HG03066 (cell line): Measurements from ENCODE around the gene UPK3BL2.
"Not testable (repeated sequence)": the region's sequence is repeated elsewhere in the genome, so short reads cannot be mapped to it uniquely, and the experiment has no call there.

ENCODE experiments used
- ATAC-seq: cut with Tn5 transposase; IDR thresholded peaks from one replicate; pipeline ENCODE4 v1.9.1; 2021; ENCODE audit warnings: low read depth; ENCODE audit not compliant: unreplicated experiment

The UPK3BL2 gene

DNA sequence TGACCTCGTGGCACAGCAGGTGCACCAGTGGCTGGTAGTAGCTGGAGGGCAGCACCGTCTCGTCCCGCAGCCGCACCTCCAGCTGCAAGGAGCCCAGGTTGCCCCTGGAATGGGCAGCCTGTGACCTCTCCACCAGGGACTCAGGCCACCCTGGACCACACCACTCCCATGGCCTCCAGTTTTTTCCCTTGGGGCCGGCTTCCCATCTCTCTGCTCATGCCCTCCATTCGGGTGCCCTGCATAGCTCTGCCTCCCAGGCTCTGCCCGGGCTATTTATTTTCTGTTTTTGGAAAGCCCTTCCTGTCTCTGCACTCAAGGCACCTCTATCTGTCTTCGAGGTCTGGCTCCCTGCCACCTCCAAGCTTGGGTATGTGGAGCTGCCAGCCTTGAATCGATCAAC, 46.6 kb downstream of the UPK3BL2 start:
- not testable (repeated sequence) for ATAC-seq

DNA sequence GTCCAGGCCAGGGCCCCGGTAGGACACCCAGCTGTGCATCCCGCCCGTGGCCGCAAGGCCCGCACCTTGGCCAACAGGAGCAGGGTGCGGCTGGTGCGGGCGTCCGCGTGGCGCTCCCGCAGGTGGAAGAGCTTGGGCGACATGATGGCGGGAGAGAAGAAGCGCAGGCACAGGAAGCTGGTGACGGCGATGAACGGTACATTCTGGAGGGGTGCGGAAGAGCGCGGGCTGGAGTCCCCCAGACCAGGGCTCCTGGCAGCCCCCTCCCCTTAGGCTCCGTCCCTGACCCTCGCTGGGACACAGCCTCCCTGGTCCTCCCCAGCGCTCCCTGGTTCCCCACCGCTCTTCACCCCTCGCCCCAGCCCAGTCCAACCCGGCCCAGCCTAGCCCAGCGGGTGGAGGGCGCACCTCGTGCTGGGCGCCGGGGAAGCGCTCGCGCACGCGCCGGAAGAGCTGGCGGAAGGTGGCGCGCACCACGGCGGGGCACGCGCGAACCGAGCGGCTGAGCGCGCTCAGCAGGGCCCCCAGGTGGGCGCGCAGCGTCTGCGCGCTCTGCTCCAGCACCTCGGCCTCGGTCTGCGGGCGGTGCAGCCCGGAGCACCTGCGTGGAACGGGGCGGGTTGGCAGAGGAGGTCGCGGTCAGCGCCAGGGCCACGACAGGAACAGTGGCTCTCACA, 48.9 kb downstream of the UPK3BL2 start:
- ATAC-seq: peak; percentile 53

DNA sequence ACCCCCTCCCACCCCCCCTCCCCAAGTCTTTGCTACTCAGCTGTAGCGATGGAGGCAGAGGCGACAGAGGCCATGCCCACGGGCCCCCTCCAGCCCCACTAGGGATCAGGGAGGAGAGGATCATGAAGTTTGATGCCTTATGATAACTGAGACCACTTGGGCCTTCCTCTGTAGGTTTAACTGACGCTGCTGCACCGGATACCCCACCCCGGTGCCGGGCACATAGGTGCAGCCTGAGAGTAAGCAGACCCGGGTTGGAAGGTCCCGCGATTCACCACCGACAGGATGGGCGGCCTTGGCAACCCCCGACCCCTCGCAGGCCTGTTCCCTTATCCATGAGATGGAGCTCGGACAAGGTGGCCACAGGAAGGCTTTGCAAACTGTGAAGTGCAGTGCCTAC, 49.5 kb downstream of the UPK3BL2 start:
- peak; percentile 17 for ATAC-seq

DNA sequence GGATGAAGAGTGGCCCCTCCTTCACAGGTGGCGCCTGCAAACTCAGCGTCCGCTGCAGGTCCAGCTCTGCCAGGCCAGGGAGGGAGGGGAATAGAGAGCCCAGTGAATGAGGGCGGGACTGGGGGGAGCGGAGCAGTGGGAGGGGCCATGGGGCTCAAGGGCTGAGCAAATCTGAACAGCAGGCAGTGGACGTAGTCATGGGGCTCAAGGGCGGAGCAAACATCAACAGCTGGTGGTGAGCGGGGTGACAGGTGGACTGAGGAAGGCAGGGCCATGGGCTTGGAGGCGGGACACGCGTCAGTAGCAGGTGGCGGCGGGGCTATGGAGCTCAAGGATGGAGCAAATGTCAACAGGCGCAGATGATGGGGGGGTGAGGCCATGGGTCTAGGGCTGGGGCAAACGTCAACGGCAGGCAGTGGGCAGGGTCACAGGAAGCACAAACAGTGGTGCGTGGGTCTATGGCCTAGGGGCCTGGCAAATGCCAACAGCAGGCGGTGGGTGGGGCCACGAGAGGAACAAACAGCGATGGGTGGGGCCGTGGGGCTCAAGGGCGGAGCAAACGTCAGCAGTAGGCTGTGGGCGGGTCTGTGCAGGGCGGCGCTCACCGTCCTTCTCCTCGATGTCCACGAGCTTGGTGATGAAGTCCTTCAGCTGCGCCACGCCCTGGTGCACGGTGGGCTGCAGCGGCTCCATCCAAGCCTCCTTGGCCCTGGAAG, 50.1 kb downstream of the UPK3BL2 start:
- peak; percentile 48 for ATAC-seq

DNA sequence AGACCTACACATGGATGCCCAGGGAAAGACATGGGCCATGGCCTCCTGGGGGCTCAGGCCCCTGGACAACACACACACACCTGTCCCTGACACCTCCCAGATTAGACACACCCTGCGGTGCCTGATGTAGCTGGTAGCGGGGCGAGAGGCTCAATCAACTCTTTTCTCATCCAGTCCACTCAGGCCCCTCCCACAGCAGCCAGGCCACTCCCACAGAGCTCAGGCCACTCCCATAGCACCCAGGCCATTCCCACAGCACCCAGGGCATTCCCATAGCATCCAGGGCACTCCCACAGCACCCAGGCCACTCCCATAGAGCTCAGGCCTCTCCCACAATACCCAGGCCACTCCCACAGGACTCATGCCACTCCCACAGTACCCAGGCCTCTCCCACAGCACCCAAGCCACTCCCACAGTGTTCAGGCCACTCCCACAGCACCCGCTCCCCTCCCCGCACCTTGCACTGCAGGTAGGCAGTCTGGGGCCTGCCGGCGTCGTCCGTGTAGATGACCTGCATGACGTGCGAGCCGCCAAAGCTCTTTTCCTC, 52.9 kb downstream of the UPK3BL2 start:
- peak; percentile 27 for ATAC-seq
